RWPE2 (cell line): ENCODE data around the gene NPFFR2.

Experiments used
- ATAC-seq: fragments of 200-7000 bp; cut with Tn5 transposase; 3 replicates; pipeline ENCODE4 v1.9.1; 2021; ENCODE audit warnings: low read depth
- DNase-seq: peaks from one replicate; pipeline ENCODE4 v3.0.0-alpha.2; 2020; ENCODE audit warnings: low spot score
- H3K27ac ChIP-seq: fragments of 450-650 bp; 2 replicates; pipeline ENCODE4 v1.5.1; 2017; ENCODE audit warnings: mild to moderate bottlenecking; ENCODE audit not compliant: poor library complexity, severe bottlenecking
- H3K27me3 ChIP-seq: fragments of 250-450 bp; sonication (Bioruptor Pico); 2 replicates; pipeline ENCODE4 v1.5.1; 2021; ENCODE audit warnings: mild to moderate bottlenecking, moderate library complexity; ENCODE audit not compliant: insufficient read depth, poor library complexity, severe bottlenecking
- H3K36me3 ChIP-seq: fragments of 250-450 bp; sonication (Bioruptor Pico); 2 replicates; pipeline ENCODE4 v1.5.1; 2020; ENCODE audit warnings: low read depth, mild to moderate bottlenecking, moderate library complexity
- H3K4me1 ChIP-seq: fragments of 250-450 bp; sonication (Bioruptor Pico); 2 replicates; pipeline ENCODE4 v1.5.1; 2021; ENCODE audit warnings: mild to moderate bottlenecking, moderate library complexity; ENCODE audit not compliant: insufficient read depth, poor library complexity, severe bottlenecking
- H3K4me3 ChIP-seq: fragments of 250-450 bp; sonication (Bioruptor Pico); 2 replicates; pipeline ENCODE4 v1.5.1; 2021; ENCODE audit warnings: mild to moderate bottlenecking, moderate library complexity; ENCODE audit not compliant: severe bottlenecking
- H3K9me3 ChIP-seq: fragments of 250-450 bp; sonication (Bioruptor Pico); 2 replicates; pipeline ENCODE4 v1.5.1; 2021; ENCODE audit warnings: mild to moderate bottlenecking, moderate library complexity; ENCODE audit not compliant: severe bottlenecking
- CTCF ChIP-seq: fragments of 450-650 bp; IDR thresholded peaks from one replicate; pipeline ENCODE4 v1.5.1; 2017; ENCODE audit warnings: mild to moderate bottlenecking, moderate library complexity; ENCODE audit not compliant: poor library complexity, severe bottlenecking

The NPFFR2 gene

GRCh38 chr4:72179342-72179741 lies 147.5 kb downstream of the NPFFR2 start:
- no peaks in the 10 kb centered on the region for H3K4me1 ChIP-seq
- H3K4me3 ChIP-seq, result no peak overlapping the region
- H3K27ac ChIP-seq, result no peak overlapping the region
- no peaks in the 10 kb centered on the region for H3K36me3 ChIP-seq
- no peak for TF ChIP-seq CTCF
- DNase-seq (no peak), ATAC-seq (no peak)
- H3K9me3 ChIP-seq, result no peaks in the 10 kb centered on the region
- H3K27me3 ChIP-seq, result no peaks in the 10 kb centered on the region

- no peak for DNase-seq
- no peaks in the 10 kb centered on the region for H3K36me3 ChIP-seq
- no peak overlapping the region for H3K4me3 ChIP-seq
- no peaks in the 10 kb centered on the region for H3K9me3 ChIP-seq
- H3K27ac ChIP-seq, result no peak overlapping the region
- H3K27me3 ChIP-seq, result no peaks in the 10 kb centered on the region
- no peaks in the 10 kb centered on the region for H3K4me1 ChIP-seq
- ATAC-seq, result no peak
- no peak for TF ChIP-seq CTCF
Measured at GRCh38 chr4:72186714-72187113, 154.9 kb downstream of the NPFFR2 start.

- no peak overlapping the region for H3K27ac ChIP-seq
- no peak for ATAC-seq
Measured at GRCh38 chr4:72194046-72194445, 162.2 kb downstream of the NPFFR2 start.

GRCh38 chr4:72194453-72194852 lies 162.7 kb downstream of the NPFFR2 start:
- Histone ChIP-seq H3K4me1 (no peaks in the 10 kb centered on the region), H3K27me3 (no peaks in the 10 kb centered on the region), H3K27ac (no peak overlapping the region), H3K9me3 (no peaks in the 10 kb centered on the region), H3K36me3 (no peaks in the 10 kb centered on the region), H3K4me3 (no peak overlapping the region)
- TF ChIP-seq CTCF, result no peak
- DNase-seq (no peak), ATAC-seq (no peak)

More at GRCh38 chr4:72194046-72194445, 162.2 kb downstream of the NPFFR2 start:
- DNase-seq, result no peak
- H3K36me3 ChIP-seq, result no peaks in the 10 kb centered on the region
- no peak overlapping the region for H3K4me3 ChIP-seq
- TF ChIP-seq CTCF, result no peak
- H3K9me3 ChIP-seq, result no peaks in the 10 kb centered on the region
- no peaks in the 10 kb centered on the region for H3K4me1 ChIP-seq
- H3K27me3 ChIP-seq, result no peaks in the 10 kb centered on the region
